Measurements from ENCODE around the gene LAPTM5. TPM values are rescaled to one million over a fixed set of nuclear protein-coding genes. Genes with fewer than 3 reads are reported as not detected.

The LAPTM5 gene
- total RNA-seq, 1 experiment from 2014 or later, result 1.9 TPM

DNA sequence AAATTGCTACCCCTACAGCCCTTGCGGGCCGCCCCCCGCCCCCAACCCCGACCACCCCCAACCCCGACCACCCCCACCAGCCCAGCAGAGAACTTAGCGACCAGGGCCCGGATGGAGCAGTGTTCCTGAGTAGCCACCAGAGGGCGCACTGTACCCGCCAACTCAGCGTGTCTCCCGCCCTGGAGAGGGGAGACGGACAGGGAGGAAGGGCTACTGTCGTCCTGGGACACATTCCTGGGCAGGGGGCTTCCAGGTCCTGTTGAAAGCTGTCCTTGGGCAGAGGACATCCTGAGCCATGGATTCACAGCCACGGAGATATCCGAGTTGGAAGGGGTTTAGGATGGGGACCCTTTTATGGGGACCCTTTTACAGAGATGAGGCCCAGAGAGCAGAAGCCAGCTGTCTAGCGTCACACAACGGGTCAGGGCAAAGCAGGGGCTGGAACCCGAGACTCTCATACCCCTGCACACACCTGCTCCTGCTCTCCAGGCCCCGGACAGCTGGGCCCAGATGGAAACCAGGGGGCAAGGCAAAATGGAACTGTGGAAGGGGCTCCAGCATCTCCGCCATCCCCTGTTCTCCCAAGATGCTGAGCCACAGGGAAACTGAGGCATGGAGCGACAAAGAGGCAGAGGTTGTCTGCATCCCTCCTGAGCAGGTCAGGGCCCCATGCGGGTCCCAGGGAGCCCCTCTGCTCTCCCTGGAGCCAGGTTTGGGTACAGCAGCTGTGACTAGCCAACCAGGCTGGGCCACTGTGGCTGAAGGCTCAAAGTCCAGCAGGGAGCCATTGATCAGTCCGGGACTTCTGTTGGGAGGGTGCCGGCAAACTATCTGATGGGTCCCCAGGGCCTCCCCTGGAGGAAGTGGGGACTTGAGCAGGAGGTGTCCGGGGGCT, 25.0 kb upstream of the LAPTM5 start:
- DNase-seq (ENCODE audit: low read depth, low spot score) (no peak), ATAC-seq (peak; percentile 84)
- no peaks in the 10 kb centered on the region for H3K9me3 ChIP-seq (ENCODE audit: control insufficient read depth, insufficient read depth, low read depth, low read length)
- H3K4me3 ChIP-seq (ENCODE audit: low read depth in 2 of 2, low read length in 2 of 2), result no peak overlapping the region
- H3K4me1 ChIP-seq (ENCODE audit: control insufficient read depth, insufficient read depth, low read length), result no peaks in the 10 kb centered on the region; the same call in none of the 2 replicates
- H3K27me3 ChIP-seq (ENCODE audit: control insufficient read depth, insufficient read depth, low read length), result no peaks in the 10 kb centered on the region
- no TSS peak for BruUV-seq (replicated peaks)
- H3K36me3 ChIP-seq (ENCODE audit: control insufficient read depth, insufficient read depth, low read length), result no peaks in the 10 kb centered on the region
- ChIA-PET CTCF (interaction anchor here (0.6 to 2.1 kb wide), 3 partner anchors 8 to 138 kb away, joined by 3 to 7 read pairs (median 5); no protein-coding TSS in a partner anchor), POLR2A (no interaction called here)
- intact Hi-C loops (cut with micrococcal nuclease; ENCODE audit: unreplicated experiment) (loop anchor here (1.0 to 5.0 kb wide), 2 partner anchors 129 to 145 kb away; no protein-coding TSS in a partner anchor), in situ Hi-C loops (cut with HindIII; ENCODE audit: low pct_unique_long_range_greater_than_20kb, low sequenced_read_pairs) (no loop called here)
- TF ChIP-seq TCF7L2 (IDR thresholded peaks at IDR 0.05; ENCODE audit: low read depth, low read length), result no peak
- TF ChIP-seq, protein P1, sequence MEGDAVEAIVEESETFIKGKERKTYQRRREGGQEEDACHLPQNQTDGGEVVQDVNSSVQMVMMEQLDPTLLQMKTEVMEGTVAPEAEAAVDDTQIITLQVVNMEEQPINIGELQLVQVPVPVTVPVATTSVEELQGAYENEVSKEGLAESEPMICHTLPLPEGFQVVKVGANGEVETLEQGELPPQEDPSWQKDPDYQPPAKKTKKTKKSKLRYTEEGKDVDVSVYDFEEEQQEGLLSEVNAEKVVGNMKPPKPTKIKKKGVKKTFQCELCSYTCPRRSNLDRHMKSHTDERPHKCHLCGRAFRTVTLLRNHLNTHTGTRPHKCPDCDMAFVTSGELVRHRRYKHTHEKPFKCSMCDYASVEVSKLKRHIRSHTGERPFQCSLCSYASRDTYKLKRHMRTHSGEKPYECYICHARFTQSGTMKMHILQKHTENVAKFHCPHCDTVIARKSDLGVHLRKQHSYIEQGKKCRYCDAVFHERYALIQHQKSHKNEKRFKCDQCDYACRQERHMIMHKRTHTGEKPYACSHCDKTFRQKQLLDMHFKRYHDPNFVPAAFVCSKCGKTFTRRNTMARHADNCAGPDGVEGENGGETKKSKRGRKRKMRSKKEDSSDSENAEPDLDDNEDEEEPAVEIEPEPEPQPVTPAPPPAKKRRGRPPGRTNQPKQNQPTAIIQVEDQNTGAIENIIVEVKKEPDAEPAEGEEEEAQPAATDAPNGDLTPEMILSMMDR (IDR thresholded peaks at IDR 0.05), result peak; percentile 88
- H3K27ac ChIP-seq (ENCODE audit: low read length), result no peak overlapping the region

DNA sequence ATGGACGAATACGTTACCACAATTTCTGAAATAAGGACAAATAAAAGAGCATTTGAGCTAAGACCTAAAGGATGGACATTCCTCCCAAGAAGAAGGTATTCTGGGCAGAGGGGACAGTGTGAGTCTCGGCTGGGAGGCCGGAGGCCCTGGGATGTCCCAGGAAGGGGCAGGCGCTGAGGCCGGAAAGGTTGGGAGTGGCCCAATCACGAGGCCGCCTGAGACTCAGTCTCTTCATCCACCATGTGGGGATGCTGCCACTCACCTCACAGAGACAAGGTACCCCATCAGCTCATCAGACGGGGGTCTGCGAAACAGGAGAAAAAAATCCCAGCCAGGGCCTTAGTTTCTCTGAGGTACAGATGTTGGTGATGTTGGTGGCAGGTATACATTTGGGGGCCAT, 24.3 kb upstream of the LAPTM5 start:
- H3K27me3 ChIP-seq (ENCODE audit: control insufficient read depth, insufficient read depth, low read length), result no peaks in the 10 kb centered on the region
- ATAC-seq (peak; percentile 3; the same call in 1 of the 2 replicates), DNase-seq (ENCODE audit: low read depth, low spot score) (no peak)
- TF ChIP-seq TCF7L2 (IDR thresholded peaks at IDR 0.05; ENCODE audit: low read depth, low read length), result no peak
- TF ChIP-seq SIN3A (IDR thresholded peaks at IDR 0.05; ENCODE audit: borderline replicate concordance, insufficient read depth, low read depth, low read length), result no peak
- TF ChIP-seq POLR2AphosphoS5 (IDR thresholded peaks at IDR 0.05; ENCODE audit: low read depth, low read length), result no peak
- TF ChIP-seq, protein P2, sequence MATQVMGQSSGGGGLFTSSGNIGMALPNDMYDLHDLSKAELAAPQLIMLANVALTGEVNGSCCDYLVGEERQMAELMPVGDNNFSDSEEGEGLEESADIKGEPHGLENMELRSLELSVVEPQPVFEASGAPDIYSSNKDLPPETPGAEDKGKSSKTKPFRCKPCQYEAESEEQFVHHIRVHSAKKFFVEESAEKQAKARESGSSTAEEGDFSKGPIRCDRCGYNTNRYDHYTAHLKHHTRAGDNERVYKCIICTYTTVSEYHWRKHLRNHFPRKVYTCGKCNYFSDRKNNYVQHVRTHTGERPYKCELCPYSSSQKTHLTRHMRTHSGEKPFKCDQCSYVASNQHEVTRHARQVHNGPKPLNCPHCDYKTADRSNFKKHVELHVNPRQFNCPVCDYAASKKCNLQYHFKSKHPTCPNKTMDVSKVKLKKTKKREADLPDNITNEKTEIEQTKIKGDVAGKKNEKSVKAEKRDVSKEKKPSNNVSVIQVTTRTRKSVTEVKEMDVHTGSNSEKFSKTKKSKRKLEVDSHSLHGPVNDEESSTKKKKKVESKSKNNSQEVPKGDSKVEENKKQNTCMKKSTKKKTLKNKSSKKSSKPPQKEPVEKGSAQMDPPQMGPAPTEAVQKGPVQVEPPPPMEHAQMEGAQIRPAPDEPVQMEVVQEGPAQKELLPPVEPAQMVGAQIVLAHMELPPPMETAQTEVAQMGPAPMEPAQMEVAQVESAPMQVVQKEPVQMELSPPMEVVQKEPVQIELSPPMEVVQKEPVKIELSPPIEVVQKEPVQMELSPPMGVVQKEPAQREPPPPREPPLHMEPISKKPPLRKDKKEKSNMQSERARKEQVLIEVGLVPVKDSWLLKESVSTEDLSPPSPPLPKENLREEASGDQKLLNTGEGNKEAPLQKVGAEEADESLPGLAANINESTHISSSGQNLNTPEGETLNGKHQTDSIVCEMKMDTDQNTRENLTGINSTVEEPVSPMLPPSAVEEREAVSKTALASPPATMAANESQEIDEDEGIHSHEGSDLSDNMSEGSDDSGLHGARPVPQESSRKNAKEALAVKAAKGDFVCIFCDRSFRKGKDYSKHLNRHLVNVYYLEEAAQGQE (IDR thresholded peaks at IDR 0.05; ENCODE audit: insufficient read depth in 1 of 2, low read depth in 2 of 2, low read length in 1 of 2), result no peak
- TF ChIP-seq, protein P1 (IDR thresholded peaks at IDR 0.05), result no peak
- ChIA-PET POLR2A (no interaction called here), CTCF (interaction anchor here (0.6 to 0.9 kb wide), 2 partner anchors 9 to 129 kb away, joined by 3 read pairs; no protein-coding TSS in a partner anchor)
- no peaks in the 10 kb centered on the region; the same call in none of the 2 replicates for H3K4me1 ChIP-seq (ENCODE audit: control insufficient read depth, insufficient read depth, low read length)
- in situ Hi-C loops (cut with HindIII; ENCODE audit: low pct_unique_long_range_greater_than_20kb, low sequenced_read_pairs) (no loop called here), intact Hi-C loops (cut with micrococcal nuclease; ENCODE audit: unreplicated experiment) (loop anchor here (1.0 to 5.0 kb wide), 2 partner anchors 129 to 145 kb away; no protein-coding TSS in a partner anchor)
- no peaks in the 10 kb centered on the region for H3K9me3 ChIP-seq (ENCODE audit: control insufficient read depth, insufficient read depth, low read depth, low read length)
- H3K4me3 ChIP-seq (ENCODE audit: low read depth in 2 of 2, low read length in 2 of 2), result no peak overlapping the region
- BruUV-seq (replicated peaks), result no TSS peak
- H3K36me3 ChIP-seq (ENCODE audit: control insufficient read depth, insufficient read depth, low read length), result no peaks in the 10 kb centered on the region
- H3K27ac ChIP-seq (ENCODE audit: low read length), result no peak overlapping the region
